WTC11 (cell line): ENCODE results near the gene GALNTL6.

Experiments used
- AFF4 ChIP-seq: sonication (generic); formaldehyde crosslinking; IDR thresholded peaks from 2 replicates; pipeline ENCODE4 v1.8.1; 2023; ENCODE audit warnings: mild to moderate bottlenecking, missing genetic modification reagents, borderline replicate concordance
- ZNF281 ChIP-seq: sonication (generic); formaldehyde crosslinking; IDR thresholded peaks from 2 replicates; pipeline ENCODE4 v1.8.0; 2023; ENCODE audit warnings: mild to moderate bottlenecking, missing genetic modification reagents
- TF ChIP-seq, protein P1 (sequence below): sonication (generic); formaldehyde crosslinking; IDR thresholded peaks from 2 replicates; pipeline ENCODE4 v1.8.1; 2022; ENCODE audit warnings: mild to moderate bottlenecking, missing genetic modification reagents, moderate library complexity, borderline replicate concordance

- TF ChIP-seq AFF4 (CRISPR knock-in tag) (no peak), ZNF281 (CRISPR knock-in tag) (no peak)
- TF ChIP-seq, protein P1, sequence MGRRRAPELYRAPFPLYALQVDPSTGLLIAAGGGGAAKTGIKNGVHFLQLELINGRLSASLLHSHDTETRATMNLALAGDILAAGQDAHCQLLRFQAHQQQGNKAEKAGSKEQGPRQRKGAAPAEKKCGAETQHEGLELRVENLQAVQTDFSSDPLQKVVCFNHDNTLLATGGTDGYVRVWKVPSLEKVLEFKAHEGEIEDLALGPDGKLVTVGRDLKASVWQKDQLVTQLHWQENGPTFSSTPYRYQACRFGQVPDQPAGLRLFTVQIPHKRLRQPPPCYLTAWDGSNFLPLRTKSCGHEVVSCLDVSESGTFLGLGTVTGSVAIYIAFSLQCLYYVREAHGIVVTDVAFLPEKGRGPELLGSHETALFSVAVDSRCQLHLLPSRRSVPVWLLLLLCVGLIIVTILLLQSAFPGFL (CRISPR knock-in tag): no peak
Observed at GRCh38 chr4:172980219-172980618, 1167.0 kb downstream of the GALNTL6 start.
